Large intestine (tissue), 3 donors: ENCODE data around the gene SDK1. TPM values are rescaled to one million over a fixed set of nuclear protein-coding genes. Genes with fewer than 3 reads are reported as not detected.

ENCODE experiments used
- DNase-seq, 2 donors: peaks; one replicate each; pipeline versions ENCODE4 v3.0.0 to v3.0.0-alpha.2; 2013
- H3K27ac ChIP-seq: one replicate; pipeline ENCODE4 v1.5.1; 2013; ENCODE audit warnings: low read length
- H3K27me3 ChIP-seq: 2 replicates; pipeline ENCODE4 v1.6.1; 2013; ENCODE audit warnings: low read length; ENCODE audit not compliant: control insufficient read depth, insufficient read depth
- H3K36me3 ChIP-seq: 2 replicates; pipeline ENCODE4 v1.6.1; 2013; ENCODE audit warnings: low read length; ENCODE audit not compliant: control insufficient read depth, insufficient read depth
- H3K4me1 ChIP-seq: one replicate; pipeline ENCODE4 v1.6.1; 2013; ENCODE audit warnings: low read length; ENCODE audit not compliant: control insufficient read depth, insufficient read depth
- H3K4me3 ChIP-seq: one replicate; pipeline ENCODE4 v1.5.1; 2013; ENCODE audit warnings: low read length
- H3K9me3 ChIP-seq: one replicate; pipeline ENCODE4 v1.6.1; 2013; ENCODE audit warnings: mild to moderate bottlenecking, low read depth, low read length, moderate library complexity; ENCODE audit not compliant: control insufficient read depth
- WGBS: methylation state at CpG from one replicate; pipeline ENCODE4 v1.1.5; 2013; ENCODE audit warnings: low lambda C conversion rate; ENCODE audit not compliant: insufficient coverage; 5-methylcytosine and 5-hydroxymethylcytosine counted together
- polyA plus RNA-seq: library from polyadenylated mRNA; unstranded; fragments of 120-200 nt; gene quantifications from one replicate; pipeline ENCODE4 v1.2.1, GENCODE V29; 2013

SDK1 gene
- polyA plus RNA-seq, 1 donor = 6.4 TPM

GRCh38 chr7:3272691-3273141, 28.3 kb upstream of the SDK1 start:
- DNase-seq = no peak
- H3K4me3 ChIP-seq = no peak overlapping the region
- H3K4me1 ChIP-seq = no peaks in the 10 kb centered on the region
- WGBS = no CpG with 5 or more reads among the region's 2 CpGs
- H3K9me3 ChIP-seq = no peaks in the 10 kb centered on the region
- H3K36me3 ChIP-seq = no peaks in the 10 kb centered on the region
- H3K27me3 ChIP-seq = no peaks in the 10 kb centered on the region
- no peak overlapping the region for H3K27ac ChIP-seq

- Histone ChIP-seq H3K9me3 (no peaks in the 10 kb centered on the region), H3K27ac (no peak overlapping the region), H3K4me1 (no peaks in the 10 kb centered on the region), H3K4me3 (no peak overlapping the region), H3K27me3 (no peaks in the 10 kb centered on the region), H3K36me3 (no peaks in the 10 kb centered on the region)
- no CpG with 5 or more reads among the region's 1 CpG for WGBS
- no peak for DNase-seq
Observed at GRCh38 chr7:3274131-3274530, 26.9 kb upstream of the SDK1 start.

- Histone ChIP-seq H3K4me1 (no peaks in the 10 kb centered on the region), H3K36me3 (no peaks in the 10 kb centered on the region), H3K27ac (no peak overlapping the region), H3K4me3 (no peak overlapping the region), H3K9me3 (no peaks in the 10 kb centered on the region), H3K27me3 (no peaks in the 10 kb centered on the region)
- no peak for DNase-seq
- WGBS = no CpG with 5 or more reads among the region's 4 CpGs
Observed at GRCh38 chr7:3277604-3278572, 23.2 kb upstream of the SDK1 start.

GRCh38 chr7:3279147-3279818, 21.8 kb upstream of the SDK1 start:
- H3K9me3 ChIP-seq = no peaks in the 10 kb centered on the region
- no peaks in the 10 kb centered on the region for H3K4me1 ChIP-seq
- H3K27ac ChIP-seq = no peak overlapping the region
- H3K27me3 ChIP-seq = no peaks in the 10 kb centered on the region
- no peak overlapping the region for H3K4me3 ChIP-seq
- WGBS = 13% methylated on average over 1 of the region's 3 CpGs
- DNase-seq = no peak
- no peaks in the 10 kb centered on the region for H3K36me3 ChIP-seq

GRCh38 chr7:3280445-3280844, 20.6 kb upstream of the SDK1 start:
- Histone ChIP-seq H3K9me3 (no peaks in the 10 kb centered on the region), H3K27ac (no peak overlapping the region), H3K36me3 (no peaks in the 10 kb centered on the region), H3K27me3 (no peaks in the 10 kb centered on the region), H3K4me1 (no peaks in the 10 kb centered on the region), H3K4me3 (no peak overlapping the region)
- no peak for DNase-seq
- 100% methylated on average over 1 of the region's 3 CpGs for WGBS

GRCh38 chr7:3280946-3281656, 20.0 kb upstream of the SDK1 start:
- WGBS = 80% methylated on average over 2 of the region's 10 CpGs
- no peak for DNase-seq
- Histone ChIP-seq H3K4me3 (no peak overlapping the region), H3K36me3 (no peaks in the 10 kb centered on the region), H3K4me1 (no peaks in the 10 kb centered on the region), H3K9me3 (no peaks in the 10 kb centered on the region), H3K27me3 (no peaks in the 10 kb centered on the region), H3K27ac (no peak overlapping the region)

- DNase-seq = no peak
- 100% methylated on average over 2 of the region's 7 CpGs for WGBS
Observed at GRCh38 chr7:3282457-3282856, 18.6 kb upstream of the SDK1 start.

GRCh38 chr7:3283130-3283704, 17.8 kb upstream of the SDK1 start:
- H3K4me1 ChIP-seq = no peaks in the 10 kb centered on the region
- no peaks in the 10 kb centered on the region for H3K27me3 ChIP-seq
- WGBS = no CpG with 5 or more reads among the region's 5 CpGs
- no peak overlapping the region for H3K27ac ChIP-seq
- H3K9me3 ChIP-seq = no peaks in the 10 kb centered on the region
- no peaks in the 10 kb centered on the region for H3K36me3 ChIP-seq
- DNase-seq = no peak
- H3K4me3 ChIP-seq = no peak overlapping the region

More at GRCh38 chr7:3282457-3282856, 18.6 kb upstream of the SDK1 start:
- Histone ChIP-seq H3K4me3 (no peak overlapping the region), H3K27me3 (no peaks in the 10 kb centered on the region), H3K4me1 (no peaks in the 10 kb centered on the region), H3K36me3 (no peaks in the 10 kb centered on the region), H3K27ac (no peak overlapping the region), H3K9me3 (no peaks in the 10 kb centered on the region)

- WGBS = 100% methylated on average over 1 of the region's 10 CpGs
- H3K36me3 ChIP-seq = no peaks in the 10 kb centered on the region
Observed at GRCh38 chr7:3285652-3286051, 15.4 kb upstream of the SDK1 start.

GRCh38 chr7:3289996-3290395, 11.1 kb upstream of the SDK1 start:
- WGBS = no CpG with 5 or more reads among the region's 2 CpGs
- no peak for DNase-seq

More at GRCh38 chr7:3285652-3286051, 15.4 kb upstream of the SDK1 start:
- Histone ChIP-seq H3K9me3 (no peaks in the 10 kb centered on the region), H3K27me3 (no peaks in the 10 kb centered on the region), H3K4me1 (no peaks in the 10 kb centered on the region), H3K27ac (no peak overlapping the region), H3K4me3 (no peak overlapping the region)
- DNase-seq = no peak

More at GRCh38 chr7:3289996-3290395, 11.1 kb upstream of the SDK1 start:
- H3K9me3 ChIP-seq = no peaks in the 10 kb centered on the region
- H3K36me3 ChIP-seq = no peaks in the 10 kb centered on the region
- H3K27ac ChIP-seq = no peak overlapping the region
- H3K27me3 ChIP-seq = no peaks in the 10 kb centered on the region
- peaks cover 5% of the 10 kb centered on the region for H3K4me1 ChIP-seq
- H3K4me3 ChIP-seq = no peak overlapping the region
